Activated T-helper 17 cell treated with anti-CD3 and anti-CD28 coated beads, Interleukin-2, amount 50 U/mL, for 72 hours (primary cell): ENCODE measurements around the gene STBD1. TPM values are rescaled to one million over a fixed set of nuclear protein-coding genes. Genes with fewer than 3 reads are reported as not detected.
"Not testable (repeated sequence)": the region's sequence is repeated elsewhere in the genome, so short reads cannot be mapped to it uniquely, and the experiment has no call there.

ENCODE experiments used
- ATAC-seq: fragments of 150-1000 bp; cut with Tn5 transposase; replicated peaks from 2 replicates; pipeline ENCODE4 v1.10.0; 2021; ENCODE audit warnings: mild to moderate bottlenecking, moderate library complexity
- H3K27ac Mint-ChIP-seq: one replicate; pipeline ENCODE4 v1.8.0; 2022; ENCODE audit warnings: mixed read lengths
- H3K27me3 Mint-ChIP-seq: one replicate; pipeline ENCODE4 v1.8.0; 2022; ENCODE audit warnings: mixed read lengths
- H3K36me3 Mint-ChIP-seq: one replicate; pipeline ENCODE4 v1.8.0; 2022; ENCODE audit warnings: low read depth, mild to moderate bottlenecking, mixed read lengths
- H3K4me1 Mint-ChIP-seq: one replicate; pipeline ENCODE4 v1.8.0; 2022; ENCODE audit warnings: mixed read lengths
- H3K4me3 Mint-ChIP-seq: one replicate; pipeline ENCODE4 v1.8.0; 2022; ENCODE audit warnings: mild to moderate bottlenecking, mixed read lengths
- H3K9me3 Mint-ChIP-seq: one replicate; pipeline ENCODE4 v1.8.0; 2022; ENCODE audit warnings: mixed read lengths
- total RNA-seq, 2 donors: library from RNA; stranded (reverse); gene quantifications; one replicate each; pipeline ENCODE4 v1.2.3, GENCODE V29; 2022

STBD1 gene
- total RNA-seq, 2 donors from 2014 or later = 1.0 to 1.8 TPM

GRCh38 chr4:76277667-76278066 is 28.9 kb upstream of the STBD1 start:
- peaks cover 31% of the 10 kb centered on the region for H3K27me3 Mint-ChIP-seq
- no peaks in the 10 kb centered on the region for H3K36me3 Mint-ChIP-seq
- H3K27ac Mint-ChIP-seq = no peak overlapping the region
- H3K4me3 Mint-ChIP-seq = no peak overlapping the region
- H3K4me1 Mint-ChIP-seq = no peaks in the 10 kb centered on the region
- ATAC-seq = no peak
- no peaks in the 10 kb centered on the region for H3K9me3 Mint-ChIP-seq

GRCh38 chr4:76278583-76278982 is 27.9 kb upstream of the STBD1 start:
- H3K4me1 Mint-ChIP-seq = no peaks in the 10 kb centered on the region
- H3K27ac Mint-ChIP-seq = no peak overlapping the region
- H3K4me3 Mint-ChIP-seq = no peak overlapping the region
- ATAC-seq = no peak
- no peaks in the 10 kb centered on the region for H3K9me3 Mint-ChIP-seq
- peaks cover 25% of the 10 kb centered on the region for H3K27me3 Mint-ChIP-seq
- H3K36me3 Mint-ChIP-seq = no peaks in the 10 kb centered on the region

GRCh38 chr4:76279462-76279861 is 27.1 kb upstream of the STBD1 start:
- no peaks in the 10 kb centered on the region for H3K9me3 Mint-ChIP-seq

GRCh38 chr4:76280488-76281441 is 25.8 kb upstream of the STBD1 start:
- H3K9me3 Mint-ChIP-seq = no peaks in the 10 kb centered on the region
- H3K4me1 Mint-ChIP-seq = no peaks in the 10 kb centered on the region
- no peaks in the 10 kb centered on the region for H3K36me3 Mint-ChIP-seq
- ATAC-seq = no peak
- no peak overlapping the region for H3K27ac Mint-ChIP-seq
- peaks cover 9% of the 10 kb centered on the region for H3K27me3 Mint-ChIP-seq
- no peak overlapping the region for H3K4me3 Mint-ChIP-seq

More at GRCh38 chr4:76279462-76279861, 27.1 kb upstream of the STBD1 start:
- Mint-ChIP-seq H3K4me3 (no peak overlapping the region), H3K27me3 (peaks cover 20% of the 10 kb centered on the region), H3K27ac (no peak overlapping the region), H3K4me1 (no peaks in the 10 kb centered on the region), H3K36me3 (no peaks in the 10 kb centered on the region)
- ATAC-seq = peak; percentile 65

- H3K9me3 Mint-ChIP-seq, H3K4me3 Mint-ChIP-seq, ATAC-seq, H3K36me3 Mint-ChIP-seq, H3K4me1 Mint-ChIP-seq, H3K27me3 Mint-ChIP-seq, H3K27ac Mint-ChIP-seq: not testable (repeated sequence)
Measured at GRCh38 chr4:76281594-76281993, 24.9 kb upstream of the STBD1 start.

GRCh38 chr4:76282941-76283689 is 23.4 kb upstream of the STBD1 start:
- H3K4me1 Mint-ChIP-seq = no peaks in the 10 kb centered on the region
- no peak for ATAC-seq
- no peak overlapping the region for H3K4me3 Mint-ChIP-seq
- no peaks in the 10 kb centered on the region for H3K36me3 Mint-ChIP-seq
- H3K9me3 Mint-ChIP-seq = no peaks in the 10 kb centered on the region
- H3K27me3 Mint-ChIP-seq = no peaks in the 10 kb centered on the region
- no peak overlapping the region for H3K27ac Mint-ChIP-seq

- no peak overlapping the region for H3K4me3 Mint-ChIP-seq
- H3K9me3 Mint-ChIP-seq = no peaks in the 10 kb centered on the region
- H3K4me1 Mint-ChIP-seq = no peaks in the 10 kb centered on the region
- no peaks in the 10 kb centered on the region for H3K27me3 Mint-ChIP-seq
- ATAC-seq = no peak
- no peak overlapping the region for H3K27ac Mint-ChIP-seq
- H3K36me3 Mint-ChIP-seq = no peaks in the 10 kb centered on the region
Measured at GRCh38 chr4:76283900-76284299, 22.6 kb upstream of the STBD1 start.

- H3K36me3 Mint-ChIP-seq, H3K9me3 Mint-ChIP-seq, H3K27me3 Mint-ChIP-seq, ATAC-seq, H3K27ac Mint-ChIP-seq, H3K4me1 Mint-ChIP-seq, H3K4me3 Mint-ChIP-seq: not testable (repeated sequence)
Measured at GRCh38 chr4:76287811-76288210, 18.7 kb upstream of the STBD1 start.

- H3K27ac Mint-ChIP-seq = no peak overlapping the region
- no peaks in the 10 kb centered on the region for H3K4me1 Mint-ChIP-seq
- no peak for ATAC-seq
- peaks cover 11% of the 10 kb centered on the region for H3K27me3 Mint-ChIP-seq
- no peaks in the 10 kb centered on the region for H3K36me3 Mint-ChIP-seq
- H3K4me3 Mint-ChIP-seq = no peak overlapping the region
- peaks cover 8% of the 10 kb centered on the region for H3K9me3 Mint-ChIP-seq
Measured at GRCh38 chr4:76292730-76293129, 13.8 kb upstream of the STBD1 start.

GRCh38 chr4:76293772-76294171 is 12.8 kb upstream of the STBD1 start:
- peaks cover 14% of the 10 kb centered on the region for H3K27me3 Mint-ChIP-seq
- H3K4me3 Mint-ChIP-seq = no peak overlapping the region
- H3K36me3 Mint-ChIP-seq = peaks cover 5% of the 10 kb centered on the region
- peaks cover 13% of the 10 kb centered on the region for H3K9me3 Mint-ChIP-seq
- no peak for ATAC-seq
- no peaks in the 10 kb centered on the region for H3K4me1 Mint-ChIP-seq
- no peak overlapping the region for H3K27ac Mint-ChIP-seq

- H3K27me3 Mint-ChIP-seq = peaks cover 14% of the 10 kb centered on the region
- ATAC-seq = no peak
Measured at GRCh38 chr4:76296286-76296820, 10.2 kb upstream of the STBD1 start.

GRCh38 chr4:76298227-76298626 is 8.3 kb upstream of the STBD1 start:
- Mint-ChIP-seq H3K4me1 (peaks cover 15% of the 10 kb centered on the region), H3K4me3 (no peak overlapping the region), H3K9me3 (peaks cover 18% of the 10 kb centered on the region), H3K27ac (no peak overlapping the region), H3K36me3 (peaks cover 5% of the 10 kb centered on the region), H3K27me3 (peaks cover 4% of the 10 kb centered on the region)
- ATAC-seq = no peak

More at GRCh38 chr4:76296286-76296820, 10.2 kb upstream of the STBD1 start:
- Mint-ChIP-seq H3K4me1 (peaks cover 8% of the 10 kb centered on the region), H3K4me3 (no peak overlapping the region), H3K27ac (no peak overlapping the region), H3K9me3 (peaks cover 18% of the 10 kb centered on the region), H3K36me3 (peaks cover 5% of the 10 kb centered on the region)

GRCh38 chr4:76300012-76300411 is 6.5 kb upstream of the STBD1 start:
- peaks cover 20% of the 10 kb centered on the region for H3K4me1 Mint-ChIP-seq
- H3K27me3 Mint-ChIP-seq = peaks cover 6% of the 10 kb centered on the region
- no peak overlapping the region for H3K4me3 Mint-ChIP-seq
- peaks cover 5% of the 10 kb centered on the region for H3K36me3 Mint-ChIP-seq
- no peak overlapping the region for H3K27ac Mint-ChIP-seq
- H3K9me3 Mint-ChIP-seq = peaks cover 18% of the 10 kb centered on the region
- no peak for ATAC-seq

GRCh38 chr4:76301068-76301774 is 5.3 kb upstream of the STBD1 start:
- H3K9me3 Mint-ChIP-seq = peaks cover 17% of the 10 kb centered on the region
- H3K27ac Mint-ChIP-seq = peak overlapping the region; percentile 74
- H3K36me3 Mint-ChIP-seq = peaks cover 5% of the 10 kb centered on the region
- peaks cover 6% of the 10 kb centered on the region for H3K27me3 Mint-ChIP-seq
- peak overlapping the region; percentile 21 for H3K4me3 Mint-ChIP-seq
- H3K4me1 Mint-ChIP-seq = peaks cover 26% of the 10 kb centered on the region
- peak; percentile 88 for ATAC-seq
